Cardiac muscle cell (in vitro differentiated cells and primary cell): ENCODE measurements around the gene SKOR1. TPM values are rescaled to one million over a fixed set of nuclear protein-coding genes. Genes with fewer than 3 reads are reported as not detected.

Experiments
- DNase-seq, 2 donors: peaks; one replicate each; pipeline versions ENCODE4 v3.0.0 to v3.0.0-alpha.2; 2010 to 2017; ENCODE audit warnings: low read depth in 1 of 2, low spot score in 1 of 2
- H3K27ac ChIP-seq: fragments of 200-600 bp; sonication (generic); 2 replicates; pipeline ENCODE4 v1.5.1; 2016
- H3K27me3 ChIP-seq: fragments of 200-600 bp; sonication (generic); 2 replicates; pipeline ENCODE4 v1.6.0; 2016; ENCODE audit warnings: control low read depth
- H3K36me3 ChIP-seq: fragments of 200-600 bp; sonication (generic); 2 replicates; pipeline ENCODE4 v1.5.1; 2016; ENCODE audit warnings: control low read depth
- H3K4me1 ChIP-seq: fragments of 200-600 bp; sonication (generic); 2 replicates; pipeline ENCODE4 v1.8.1; 2017; ENCODE audit warnings: low read depth, mild to moderate bottlenecking, mixed run types
- H3K4me3 ChIP-seq: fragments of 200-600 bp; sonication (generic); 2 replicates; pipeline ENCODE4 v1.5.1; 2016; ENCODE audit warnings: mild to moderate bottlenecking
- H3K9me3 ChIP-seq: fragments of 200-600 bp; sonication (generic); 2 replicates; pipeline ENCODE4 v1.5.1; 2017; ENCODE audit warnings: low read depth, mild to moderate bottlenecking, control low read depth
- CTCF ChIP-seq: IDR thresholded peaks from 2 replicates; pipeline ENCODE4 v1.5.1; 2012; ENCODE audit warnings: low read depth, mild to moderate bottlenecking, low read length
- polyA plus RNA-seq: library from polyadenylated mRNA; unstranded; fragments of >200 nt; fragmentation: Nextera tagmentation; extraction: Ambion mirVana; gene quantifications from 2 replicates; pipeline ENCODE4 v1.2.1, GENCODE V29; 2016
- total RNA-seq: library from RNA; depleted of rRNA; stranded (reverse); fragments of >200 nt; gene quantifications from 2 replicates; pipeline ENCODE4 v1.2.3, GENCODE V29; 2016

The SKOR1 gene
- total RNA-seq (0.85 and 1.1 TPM in 2 replicates), polyA plus RNA-seq (0.24 TPM in 1 of 2 replicates, not detected in the other)

- Histone ChIP-seq H3K9me3 (no peaks in the 10 kb centered on the region), H3K27me3 (peaks cover 100% of the 10 kb centered on the region), H3K4me3 (no peak within 1 kb of the TSS), H3K27ac (no peak within 1 kb of the TSS), H3K36me3 (no peaks in the 10 kb centered on the region), H3K4me1 (peaks cover 3% of the 10 kb centered on the region)
- no peak for TF ChIP-seq CTCF
- DNase-seq = peak; percentile 57 to 65
Observed at GRCh38 chr15:67824976-67825880, at the start of gene SKOR1. Gene SKOR1, plus strand, starts transcription at chr15:67825509. Its CDS starts 94 bp downstream, at chr15:67825603.

GRCh38 chr15:67775998-67776397 is 49.3 kb upstream of the SKOR1 start:
- Histone ChIP-seq H3K4me3 (no peak overlapping the region), H3K36me3 (no peaks in the 10 kb centered on the region), H3K4me1 (peaks cover 10% of the 10 kb centered on the region), H3K9me3 (no peaks in the 10 kb centered on the region), H3K27ac (no peak overlapping the region), H3K27me3 (peaks cover 89% of the 10 kb centered on the region)
- DNase-seq = no peak
- no peak for TF ChIP-seq CTCF

- Histone ChIP-seq H3K4me3 (no peak overlapping the region), H3K27me3 (peaks cover 95% of the 10 kb centered on the region), H3K36me3 (no peaks in the 10 kb centered on the region), H3K27ac (no peak overlapping the region), H3K9me3 (no peaks in the 10 kb centered on the region), H3K4me1 (peaks cover 4% of the 10 kb centered on the region)
- no peak for DNase-seq
- no peak for TF ChIP-seq CTCF
Observed at GRCh38 chr15:67776600-67776999, 48.7 kb upstream of the SKOR1 start.

- Histone ChIP-seq H3K4me3 (no peak overlapping the region), H3K9me3 (no peaks in the 10 kb centered on the region), H3K27me3 (peaks cover 100% of the 10 kb centered on the region), H3K4me1 (no peaks in the 10 kb centered on the region), H3K27ac (no peak overlapping the region), H3K36me3 (no peaks in the 10 kb centered on the region)
- no peak for TF ChIP-seq CTCF
- no peak for DNase-seq
Observed at GRCh38 chr15:67777071-67777470, 48.2 kb upstream of the SKOR1 start.

- H3K27me3 ChIP-seq = peaks cover 100% of the 10 kb centered on the region
- no peak for TF ChIP-seq CTCF
- no peaks in the 10 kb centered on the region for H3K9me3 ChIP-seq
- H3K36me3 ChIP-seq = no peaks in the 10 kb centered on the region
- no peak for DNase-seq
- no peak overlapping the region for H3K27ac ChIP-seq
- H3K4me3 ChIP-seq = no peak overlapping the region
- H3K4me1 ChIP-seq = no peaks in the 10 kb centered on the region
Observed at GRCh38 chr15:67777773-67778172, 47.5 kb upstream of the SKOR1 start.
